Spleen (tissue), 7 donors: ENCODE results near the gene PLGLB2.
"Not testable (repeated sequence)": the region's sequence is repeated elsewhere in the genome, so short reads cannot be mapped to it uniquely, and the experiment has no call there.

Experiments used
- CTCF ChIP-seq, 11 experiments: fragments of 200-600 bp in 7 of 11; fragments of 450-650 bp in 4 of 11; sonication (generic) in 4 of 11; IDR thresholded peaks in 8 of 11; conservative IDR thresholded peaks in 3 of 11; 1 replicate in 7 of 11; 2 replicates in 4 of 11; pipeline versions ENCODE4 v1.4.0 to v1.8.0; 2016 to 2021; ENCODE audit warnings: antibody characterized with exemption in 11 of 11, inconsistent platforms in 4 of 11, mild to moderate bottlenecking in 1 of 11
- POLR2A ChIP-seq, 3 donors: fragments of 450-650 bp; IDR thresholded peaks; one replicate each; pipeline ENCODE4 v1.5.1; 2017; ENCODE audit warnings: antibody characterized with exemption in 3 of 3, mild to moderate bottlenecking in 1 of 3
- donor health status: DM: no; HTN: no; CAD: no; lungs with moderate emphysema.
- donor health status: DM: no; HTN: no; CAD: no.
- donor health status: DM: no; HTN: no; CAD: no.

- TF ChIP-seq CTCF (IDR thresholded peaks at IDR 0.05 in 8 of 11, conservative IDR thresholded peaks at IDR 0.05 in 3 of 11); POLR2A (IDR thresholded peaks at IDR 0.05): not testable (repeated sequence)
Observed at GRCh38 chr2:87754759-87755158, 6.9 kb downstream of the PLGLB2 start.
